Femur (tissue), 1 donor: Measurements from ENCODE around the gene TTPAL.

Experiments
- DNase-seq: peaks from one replicate; pipeline ENCODE4 v3.0.0-alpha.2; 2017

TTPAL gene

GRCh38 chr20:44475694-44476560, at the start of gene TTPAL:
TTPAL (plus strand) TSS chr20:44475874; CDS start chr20:44480000, 4,126 bp downstream.
- DNase-seq, result peak; percentile 93

GRCh38 chr20:44425923-44426322, 49.8 kb upstream of the TTPAL start:
- no peak for DNase-seq

- no peak for DNase-seq
Observed at GRCh38 chr20:44426879-44427790, 48.5 kb upstream of the TTPAL start.

GRCh38 chr20:44427804-44428173, 47.9 kb upstream of the TTPAL start:
- DNase-seq, result no peak

GRCh38 chr20:44428174-44429016, 47.3 kb upstream of the TTPAL start:
- DNase-seq, result no peak

- DNase-seq, result no peak
Observed at GRCh38 chr20:44429017-44429339, 46.7 kb upstream of the TTPAL start.

- DNase-seq, result no peak
Observed at GRCh38 chr20:44429419-44430269, 46.0 kb upstream of the TTPAL start.

GRCh38 chr20:44430270-44431065, 45.2 kb upstream of the TTPAL start:
- no peak for DNase-seq

- DNase-seq, result no peak
Observed at GRCh38 chr20:44431118-44431501, 44.6 kb upstream of the TTPAL start.

GRCh38 chr20:44431502-44432234, 44.0 kb upstream of the TTPAL start:
- DNase-seq, result no peak

GRCh38 chr20:44432618-44433577, 42.8 kb upstream of the TTPAL start:
- no peak for DNase-seq

GRCh38 chr20:44433751-44434538, 41.7 kb upstream of the TTPAL start:
- DNase-seq, result peak; percentile 30

GRCh38 chr20:44435630-44436335, 39.9 kb upstream of the TTPAL start:
- no peak for DNase-seq

GRCh38 chr20:44436393-44436792, 39.3 kb upstream of the TTPAL start:
- no peak for DNase-seq

GRCh38 chr20:44437497-44437896, 38.2 kb upstream of the TTPAL start:
- no peak for DNase-seq

- no peak for DNase-seq
Observed at GRCh38 chr20:44438782-44439181, 36.9 kb upstream of the TTPAL start.

- DNase-seq, result no peak
Observed at GRCh38 chr20:44439318-44439717, 36.4 kb upstream of the TTPAL start.
